Activated gamma-delta T cell (primary cell): ENCODE results near the gene RMDN3.

ENCODE experiments used
- DNase-seq: peaks from one replicate; lab custom pipeline; 2025; lab: John Stamatoyannopoulos, UW

Gene RMDN3

DNA sequence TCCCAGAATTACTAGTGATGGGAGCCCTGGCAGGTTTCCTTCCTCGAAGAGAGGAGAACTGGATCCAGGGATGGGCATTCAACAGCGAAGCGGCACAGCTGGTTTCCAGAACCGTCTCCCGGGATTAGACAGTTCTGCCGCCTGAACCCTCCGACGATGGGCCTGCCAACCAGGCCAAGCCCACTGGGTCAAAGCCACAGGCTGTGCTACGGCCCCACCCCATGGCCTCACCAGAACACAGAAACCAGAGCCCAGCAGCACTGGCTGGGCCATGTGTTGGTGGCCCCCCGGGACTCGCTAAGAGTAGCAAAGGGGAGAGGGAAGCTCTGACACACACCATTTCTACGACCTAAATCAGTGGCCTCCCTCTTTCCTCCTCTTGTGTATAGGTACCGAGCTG is 17.0 kb upstream of the RMDN3 start:
- DNase-seq = no peak

DNA sequence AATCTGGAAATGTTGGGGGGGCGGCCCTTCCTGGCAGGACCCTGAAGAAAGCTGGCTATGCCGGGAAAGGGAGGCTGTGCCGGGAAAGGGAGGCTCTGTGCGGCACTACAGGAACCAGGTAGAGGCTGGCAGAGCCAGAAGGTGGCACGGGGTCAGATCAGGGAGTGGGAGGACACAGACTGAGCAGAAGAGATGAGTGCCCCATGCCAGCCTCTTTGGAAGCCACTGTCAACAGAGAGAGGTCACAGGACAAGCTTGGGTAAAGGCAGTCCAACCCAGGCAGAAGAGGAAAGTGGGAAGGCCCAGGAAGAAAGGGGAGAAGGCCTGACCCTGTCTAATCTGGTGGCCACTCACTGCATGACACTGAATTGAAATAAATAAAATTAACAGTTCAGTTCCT is 16.2 kb upstream of the RMDN3 start:
- no peak for DNase-seq

DNA sequence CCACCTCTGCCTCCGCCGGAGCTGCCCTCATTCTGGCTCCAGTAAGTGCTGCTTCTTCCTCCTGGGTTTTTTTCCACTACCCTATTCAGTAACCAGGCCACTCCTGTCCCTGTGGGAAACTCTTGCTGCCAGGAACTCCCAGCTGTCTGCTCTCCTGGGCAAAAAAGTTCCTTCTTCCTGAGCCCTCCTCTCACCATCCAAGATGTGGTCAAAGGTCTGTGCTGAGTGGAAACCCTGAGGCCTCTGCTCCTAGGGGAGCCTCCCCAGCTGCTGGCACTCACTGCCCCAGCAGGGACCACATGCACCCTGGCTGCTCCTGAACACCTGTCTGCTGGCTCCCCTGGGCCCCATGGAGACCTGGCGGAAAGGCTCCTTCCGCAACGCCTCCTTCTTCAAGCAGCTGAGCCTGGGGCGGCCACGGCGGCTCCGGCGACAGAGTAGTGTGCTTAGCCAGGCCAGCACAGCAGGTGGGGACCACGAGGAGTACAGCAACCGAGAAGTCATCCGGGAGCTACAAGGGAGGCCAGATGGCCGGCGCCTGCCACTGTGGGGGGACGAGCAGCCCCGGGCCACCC is 15.2 kb upstream of the RMDN3 start:
- DNase-seq = no peak

DNA sequence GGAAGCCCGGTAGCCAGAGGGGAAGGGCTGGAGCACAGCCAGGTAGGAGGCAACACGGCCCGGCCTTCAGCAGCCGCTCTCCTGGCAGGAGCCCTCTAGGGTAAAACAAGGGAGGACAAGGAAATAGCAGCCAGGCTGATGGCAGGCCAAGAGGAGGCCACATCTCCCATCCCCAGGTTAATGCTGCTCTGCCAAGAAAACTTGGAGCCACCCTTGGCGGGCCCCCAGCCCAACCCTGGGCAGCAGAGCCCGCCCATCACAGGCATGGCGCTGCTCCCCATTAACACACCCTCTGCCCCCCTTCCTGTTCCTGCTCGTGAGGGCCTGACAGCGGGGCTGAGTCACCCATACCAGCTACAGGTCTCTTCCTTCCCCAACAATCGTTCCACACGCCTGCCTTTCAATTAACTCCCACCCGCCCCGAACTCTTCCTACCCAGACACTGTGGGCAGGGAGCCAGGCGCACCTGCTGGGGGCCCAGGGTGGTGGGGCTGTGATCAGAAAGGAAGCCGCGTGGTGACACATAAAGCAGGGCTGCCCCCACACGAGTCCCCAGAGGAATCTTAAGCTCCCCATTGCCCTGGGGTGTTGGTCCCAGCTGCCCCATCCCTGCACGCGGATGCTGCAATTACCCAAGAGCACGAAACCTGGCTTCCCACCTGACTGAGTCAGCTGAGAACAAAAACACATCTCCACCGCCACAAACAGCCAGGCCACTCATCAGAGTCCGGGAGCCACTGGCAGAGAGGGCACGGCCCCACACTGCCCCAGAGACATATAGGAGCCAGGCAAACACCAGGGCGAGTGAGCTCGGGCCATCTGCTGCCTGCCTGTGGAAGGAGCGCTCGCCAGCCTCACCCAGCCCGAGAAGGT is 14.5 kb upstream of the RMDN3 start, which contains the start of gene C15orf62:
Gene C15orf62, plus strand, starts transcription at position 707 of the 873 bp plus-strand sequence. CDS start 516 bp downstream, outside the sequence.
- DNase-seq = peak; percentile 46

DNA sequence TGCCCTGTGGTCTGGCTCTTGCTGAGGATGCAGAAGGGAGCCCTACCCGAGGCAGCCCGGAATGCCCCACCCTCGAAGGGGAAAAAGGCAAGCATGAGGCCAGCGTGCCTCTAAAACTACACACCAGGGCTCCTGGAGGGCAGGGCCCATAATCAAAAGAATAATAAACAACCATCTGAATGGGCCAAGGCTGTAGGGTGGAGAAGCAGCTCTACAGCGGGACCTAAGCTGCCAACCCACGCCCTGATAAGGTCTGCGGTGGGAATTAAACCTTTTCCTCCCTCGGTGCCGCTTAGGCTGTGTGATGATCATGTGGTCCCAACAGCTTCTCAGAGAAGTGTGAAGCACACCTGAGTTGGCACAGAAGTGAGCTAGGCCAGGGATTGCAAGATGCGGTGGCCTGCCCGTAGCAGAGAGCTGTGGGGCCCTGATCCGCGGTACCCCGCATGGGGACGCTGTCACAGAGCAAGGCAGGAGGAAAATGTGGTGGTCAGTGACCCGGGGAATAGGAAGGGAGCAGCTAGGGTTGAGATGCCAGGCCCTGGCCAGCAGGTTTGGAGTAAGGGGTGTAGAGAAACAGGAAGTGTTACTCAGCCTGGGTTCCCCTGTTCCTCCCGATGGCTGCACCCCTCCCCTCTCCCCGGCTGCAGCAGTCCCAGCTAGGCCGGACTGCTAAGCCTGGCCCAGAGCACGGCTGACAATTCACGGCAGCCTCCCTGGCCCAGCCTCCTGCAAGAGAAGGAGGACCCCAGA is 13.6 kb upstream of the RMDN3 start:
- DNase-seq = no peak

DNA sequence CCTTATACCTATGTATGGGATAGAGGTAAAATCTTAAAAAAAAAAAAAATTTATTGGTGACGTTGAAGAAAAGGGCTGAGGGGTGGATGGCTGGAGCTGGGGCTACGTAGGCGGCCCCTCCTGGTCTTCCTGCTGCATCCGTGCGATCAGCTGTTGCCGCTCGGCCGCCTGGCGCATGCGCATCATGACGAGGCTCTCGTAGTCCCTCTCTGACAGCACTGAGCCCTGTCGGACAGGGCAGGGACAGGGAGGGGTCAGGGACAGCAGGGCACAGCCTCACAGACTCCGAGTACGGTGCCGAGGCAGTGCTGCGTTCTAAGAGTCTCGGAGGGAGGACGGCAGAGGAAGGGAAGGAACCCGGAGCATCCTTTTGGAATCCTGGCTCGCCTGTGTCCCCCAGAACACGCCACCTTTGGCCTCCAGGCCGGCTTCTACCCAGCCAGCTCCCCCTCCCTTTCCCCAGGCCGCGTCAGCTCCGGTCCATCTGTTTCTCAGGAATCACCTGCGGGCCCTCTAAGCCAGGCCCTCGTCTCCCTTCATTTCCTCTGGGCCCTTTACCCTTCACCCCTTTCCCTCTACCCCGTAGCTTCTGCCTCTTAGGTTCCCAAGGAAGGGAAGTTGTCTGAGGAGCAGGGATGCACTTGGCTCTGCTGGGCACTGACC is 12.9 kb upstream of the RMDN3 start:
- no peak for DNase-seq

DNA sequence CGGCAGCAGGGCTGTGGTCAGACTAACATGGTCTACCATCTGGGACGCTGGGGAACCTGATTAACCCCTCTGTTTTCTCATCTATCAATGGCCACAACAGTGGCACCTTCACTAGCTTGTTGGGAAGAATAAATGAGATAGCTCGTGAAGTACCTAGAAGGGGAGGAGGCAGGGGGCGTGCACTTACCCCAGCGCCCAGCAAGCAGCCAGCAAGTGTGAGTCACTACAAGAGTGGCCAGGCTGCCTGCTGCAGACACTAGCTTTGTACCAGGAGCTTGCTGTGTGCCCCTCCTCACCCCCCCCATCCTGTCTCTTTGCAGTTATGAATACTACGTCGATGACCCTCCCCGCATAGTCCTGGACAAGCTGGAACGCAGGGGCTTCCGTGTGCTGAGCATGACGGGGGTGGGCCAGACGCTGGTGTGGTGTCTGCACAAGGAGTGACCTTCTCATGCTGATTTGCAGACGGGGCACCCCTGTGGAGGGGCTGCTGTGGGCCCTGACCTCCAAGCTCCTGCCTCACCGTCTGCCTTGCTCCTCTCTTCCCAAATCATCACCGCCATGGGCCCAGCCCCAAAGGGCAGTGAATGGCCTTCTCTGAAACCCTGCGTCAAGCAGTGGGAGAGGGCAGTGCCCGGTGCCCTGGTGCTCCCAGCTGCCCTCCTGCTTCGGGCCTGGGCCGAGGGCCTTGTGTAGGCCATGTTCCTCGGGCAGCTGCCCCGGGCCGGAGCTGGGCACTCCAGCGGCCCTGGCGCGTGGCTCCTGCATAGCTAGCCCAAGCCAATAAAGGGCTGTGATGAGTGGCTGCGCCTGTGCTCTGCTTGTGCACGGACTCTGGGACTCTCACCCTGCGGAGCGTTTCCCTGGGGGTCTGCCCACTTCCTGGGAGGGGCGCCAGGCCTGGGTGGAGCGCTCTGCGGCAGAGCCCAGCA is 12.1 kb upstream of the RMDN3 start:
- no peak for DNase-seq

DNA sequence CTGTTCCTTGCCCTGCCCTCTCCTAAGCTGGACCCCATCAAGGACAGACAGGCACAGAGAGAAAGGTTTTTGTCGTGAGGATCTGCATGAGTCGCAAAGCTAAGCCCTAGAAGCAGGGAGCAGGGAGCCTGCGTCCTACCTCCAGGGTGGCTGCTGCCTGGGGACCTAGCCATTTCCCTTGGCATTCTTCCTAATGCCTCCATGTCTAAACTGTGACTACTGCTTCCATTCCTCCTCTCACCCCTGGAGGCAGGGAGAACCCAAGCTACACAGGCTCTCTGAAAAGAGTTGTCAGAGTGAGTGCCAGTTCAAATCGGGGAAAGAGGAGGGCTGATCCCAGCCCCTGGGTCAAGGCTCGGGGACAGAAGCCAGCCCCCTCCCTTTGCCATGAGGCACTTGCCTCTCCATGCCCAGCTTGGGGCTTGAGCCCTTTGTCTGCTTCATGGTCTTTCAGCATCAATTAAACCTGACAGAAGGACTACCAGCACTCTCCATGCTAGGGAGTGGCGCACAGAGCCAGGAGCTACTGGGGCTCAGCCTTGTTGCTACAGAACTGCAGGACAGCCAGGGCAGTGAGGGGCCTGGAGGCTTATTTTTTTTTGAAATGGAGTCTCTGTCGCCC is 11.3 kb upstream of the RMDN3 start:
- DNase-seq = no peak

DNA sequence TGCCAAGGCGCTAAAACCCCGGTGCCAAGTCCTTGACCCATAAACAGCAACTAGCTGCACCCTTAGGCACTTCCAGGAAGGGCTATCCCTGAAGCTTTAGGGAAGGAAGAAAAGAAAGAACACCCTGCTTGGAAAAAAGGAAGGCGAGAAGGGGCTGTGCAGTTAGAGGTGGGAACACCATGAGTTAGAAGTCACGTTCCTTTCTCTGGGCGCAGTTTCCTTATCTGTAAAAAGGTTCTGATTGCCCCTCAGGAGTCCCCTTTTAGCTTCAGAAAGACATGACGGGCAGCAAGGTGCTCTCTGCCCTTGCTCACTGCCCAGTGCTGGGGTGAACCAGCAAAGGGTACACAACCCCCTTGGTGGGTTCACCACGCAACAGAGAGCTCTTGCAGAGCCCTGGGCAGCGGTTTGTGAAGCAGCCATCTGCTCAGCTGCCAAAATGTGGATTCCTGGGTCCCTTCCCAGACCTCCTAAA is 9.6 kb upstream of the RMDN3 start:
- DNase-seq = no peak

DNA sequence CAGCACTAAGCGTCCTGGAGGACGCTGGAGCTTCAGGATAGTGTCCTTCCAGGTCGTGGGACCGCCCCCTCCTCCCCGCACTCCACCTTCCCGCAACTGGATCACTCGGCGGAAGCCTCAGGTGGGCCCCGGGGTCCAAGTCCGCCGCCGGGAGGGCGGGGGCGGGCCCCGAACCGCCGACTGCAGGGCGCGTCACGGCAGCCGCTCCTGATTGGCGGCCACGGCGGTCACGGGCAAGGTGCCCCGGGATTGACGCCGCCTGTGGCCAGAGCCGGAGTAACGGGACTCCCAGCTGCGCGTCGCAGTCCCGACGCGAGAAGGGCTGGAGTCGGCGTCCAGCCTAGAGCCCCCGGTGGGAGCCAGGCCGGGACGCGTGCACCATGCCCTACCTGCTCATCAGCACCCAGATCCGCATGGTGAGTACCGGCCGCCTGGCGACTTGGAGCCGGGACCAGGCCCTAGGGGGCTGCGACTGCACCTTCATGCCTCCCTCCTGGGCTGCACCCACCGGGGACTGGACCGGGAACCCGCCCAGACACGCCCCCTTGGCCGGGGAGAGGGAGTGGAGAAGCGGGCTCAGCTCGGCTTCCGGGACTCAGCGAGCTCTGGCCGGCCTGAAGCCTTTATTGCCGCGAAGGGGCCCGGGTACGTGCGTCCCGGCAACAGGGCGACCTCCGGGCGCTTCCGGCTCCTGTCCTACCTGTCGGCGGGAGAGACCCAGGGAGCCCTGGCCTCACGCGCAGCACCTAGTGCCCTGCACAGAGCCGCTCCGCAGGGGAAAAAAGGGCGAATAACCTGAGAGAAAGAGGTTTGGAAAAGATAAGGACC is 9.0 kb upstream of the RMDN3 start, which contains the start of gene GCHFR:
Gene GCHFR, plus strand, starts transcription at position 268 of the 828 bp plus-strand sequence. Its CDS starts 113 bp downstream, at position 381.
- DNase-seq = peak; percentile 64

DNA sequence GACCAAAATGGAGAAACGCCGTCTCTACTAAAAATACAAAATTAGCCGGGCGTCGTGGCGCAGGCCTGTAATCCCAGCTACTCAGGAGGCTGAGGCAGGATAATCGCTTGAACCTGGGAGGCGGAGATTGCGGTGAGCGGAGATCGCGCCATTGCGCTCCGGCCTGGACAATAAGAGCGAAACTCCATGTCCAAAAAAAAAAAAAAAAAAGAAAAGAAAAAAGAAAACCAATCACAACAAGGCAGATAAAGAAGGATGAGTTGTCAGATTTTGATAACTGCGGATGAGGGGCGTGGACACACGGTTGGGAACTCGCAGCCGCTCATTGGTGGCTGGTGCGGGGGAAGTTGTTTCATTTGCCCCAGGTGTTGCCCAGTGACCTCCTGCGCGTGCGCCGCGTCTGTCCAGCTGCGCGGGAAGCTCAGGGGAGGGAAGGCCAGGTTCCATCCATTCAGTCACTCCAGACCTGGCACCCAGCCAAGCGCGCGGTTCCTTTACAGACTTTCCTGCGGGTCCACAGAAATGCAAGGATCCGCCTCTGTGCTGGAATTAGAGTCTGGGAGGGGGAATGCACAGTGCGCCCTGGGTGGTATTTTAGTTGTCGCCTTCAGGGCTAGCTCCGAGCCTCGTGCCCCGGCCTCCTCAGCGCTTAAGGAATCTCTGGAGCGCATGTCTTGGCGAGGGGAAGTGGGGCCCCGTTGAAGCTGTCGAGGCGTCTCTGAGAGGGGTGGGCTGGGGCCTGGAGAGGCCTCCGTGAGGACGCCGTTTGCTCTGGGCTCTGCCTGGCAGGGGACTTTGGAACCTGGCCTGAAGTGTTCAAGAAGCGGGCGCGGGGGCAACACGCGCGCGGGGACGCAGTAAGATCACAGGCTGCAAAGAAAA is 8.1 kb upstream of the RMDN3 start:
- DNase-seq = peak; percentile 27

DNA sequence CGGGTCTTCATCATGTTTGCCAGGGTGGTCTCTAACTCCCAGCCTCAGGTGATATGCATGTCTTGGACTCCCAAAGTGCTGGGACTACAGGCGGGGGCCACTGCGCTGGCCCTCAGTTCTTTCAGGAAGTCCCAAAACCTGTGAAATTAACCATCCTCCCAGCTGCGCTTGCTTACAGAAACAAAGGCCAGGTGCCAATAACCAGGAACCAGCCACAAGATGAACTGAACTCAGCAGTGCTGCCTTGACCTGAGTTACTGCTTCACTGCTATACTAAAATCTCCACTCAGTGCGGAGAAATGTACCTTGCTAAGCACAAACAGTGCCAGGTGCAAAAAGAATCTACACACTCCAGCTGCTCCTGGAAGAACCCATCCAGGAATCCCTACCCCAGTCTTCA is 4.9 kb upstream of the RMDN3 start:
- DNase-seq = no peak

DNA sequence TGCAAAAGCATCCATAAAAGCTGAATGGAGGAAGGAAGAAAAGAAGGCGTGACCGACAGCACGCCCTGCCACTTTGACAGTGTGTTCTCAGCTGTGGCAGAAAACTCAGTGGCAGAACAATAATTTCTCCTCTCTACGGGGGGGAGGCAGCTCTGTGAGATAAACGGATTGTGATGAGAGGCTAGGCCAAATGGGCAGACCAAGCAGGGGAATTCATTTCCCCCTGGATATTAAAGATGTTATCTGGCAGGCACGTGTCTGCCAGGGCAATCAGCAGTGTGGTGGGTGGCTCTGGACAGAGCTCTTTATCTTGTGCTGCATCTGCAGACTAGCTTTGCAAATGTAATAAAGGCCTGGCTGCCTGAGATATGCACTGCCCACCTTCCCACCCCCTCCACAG is 1.9 kb upstream of the RMDN3 start:
- no peak for DNase-seq

DNA sequence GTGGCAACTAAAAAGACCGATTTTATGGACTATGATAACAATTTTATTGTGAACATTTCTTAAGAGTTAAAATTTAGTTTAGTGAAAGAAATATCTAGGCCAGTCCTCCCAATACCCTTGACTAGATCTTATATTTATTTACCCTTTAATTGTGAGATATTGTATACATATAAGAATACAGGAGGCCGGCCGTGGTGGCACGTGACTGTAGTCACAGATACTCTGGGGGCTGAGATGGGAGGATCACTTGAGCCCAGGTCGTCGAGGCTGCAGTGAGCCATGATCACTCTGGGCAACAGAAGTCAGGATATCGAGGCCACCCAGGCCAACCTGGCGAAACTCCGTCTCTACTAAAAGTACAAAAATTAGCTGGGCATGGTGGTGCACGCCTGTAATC is 756 bp upstream of the RMDN3 start:
- DNase-seq = no peak

DNA sequence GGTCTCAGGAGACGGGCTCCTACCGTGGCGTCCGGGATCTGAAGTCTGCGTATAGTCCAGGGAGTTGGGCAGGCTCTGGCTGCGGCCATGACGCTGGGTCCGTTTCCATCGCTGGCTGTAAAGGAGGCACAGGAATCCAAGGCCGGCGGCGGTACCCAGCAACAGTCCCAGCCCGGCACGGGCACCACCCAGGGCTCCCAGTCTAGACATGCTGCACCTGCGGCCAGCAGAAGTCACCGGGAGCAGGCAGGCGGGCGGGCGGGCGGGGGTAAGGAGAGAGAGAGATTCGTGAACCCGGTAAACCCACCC is 526 bp downstream of the RMDN3 start:
- peak; percentile 22 for DNase-seq

DNA sequence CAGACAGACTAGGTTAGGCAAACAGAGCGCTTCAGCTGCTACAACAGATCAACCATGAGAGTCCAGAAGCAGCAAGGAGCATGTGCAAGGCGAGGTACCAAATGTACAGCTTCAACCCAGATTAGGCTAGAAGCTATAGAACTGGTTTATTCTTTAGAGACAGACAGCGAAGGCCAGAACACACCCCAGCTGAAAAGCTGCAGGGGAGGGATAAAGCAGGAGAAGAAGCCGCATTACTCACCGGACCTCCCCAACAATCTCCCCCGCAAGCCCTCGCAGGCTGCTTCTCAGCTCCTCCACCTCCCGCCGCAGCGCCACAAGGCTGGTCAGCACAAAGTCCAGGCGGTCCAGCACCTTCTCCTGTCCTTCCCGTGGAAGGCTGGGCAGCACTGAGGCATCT is 3.3 kb downstream of the RMDN3 start:
- no peak for DNase-seq

DNA sequence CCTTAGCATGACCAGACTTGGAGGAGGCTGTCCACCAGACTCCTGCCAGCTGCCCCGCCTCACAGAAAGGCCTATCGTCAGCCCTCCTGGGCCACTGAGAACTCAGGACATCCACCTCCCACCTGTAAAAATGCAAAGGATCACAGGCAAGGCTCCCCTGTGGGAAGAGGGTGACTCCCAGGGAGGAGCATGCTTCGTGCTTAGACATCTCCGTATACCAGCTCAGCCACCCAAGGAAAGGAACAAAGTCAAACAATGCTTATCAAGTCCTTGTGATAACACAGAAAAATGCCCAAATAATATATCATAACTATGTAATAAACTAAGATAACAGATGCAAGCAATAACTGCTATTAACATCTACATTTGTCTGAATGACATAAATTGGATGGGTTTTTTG is 4.2 kb downstream of the RMDN3 start:
- no peak for DNase-seq

DNA sequence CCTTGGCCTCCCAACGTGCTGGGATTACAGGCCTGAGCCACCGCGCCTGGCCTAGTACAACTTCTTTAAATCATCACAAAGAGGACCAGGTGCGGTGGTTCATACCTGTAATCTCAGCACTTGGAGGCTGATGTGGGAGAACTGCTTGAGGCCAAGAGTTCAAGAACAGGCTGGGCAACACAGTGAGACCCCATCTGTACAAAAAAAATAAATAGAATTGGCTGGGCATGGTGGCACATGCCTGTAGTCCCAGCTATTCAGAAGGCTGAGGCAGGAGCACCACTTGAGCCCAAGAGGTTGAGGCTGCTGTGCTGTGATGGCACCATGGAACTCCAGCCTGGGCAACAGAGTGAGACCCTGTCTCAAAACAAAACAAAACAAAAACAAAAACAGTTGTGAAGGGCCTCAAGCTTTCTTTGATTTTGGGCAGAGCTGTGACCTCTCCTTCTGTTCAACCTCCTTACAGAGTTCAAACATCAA is 5.9 kb downstream of the RMDN3 start:
- DNase-seq = no peak
